Chondrocyte (in vitro differentiated cells): Measurements from ENCODE around the gene RAB13. TPM values are rescaled to one million over a fixed set of nuclear protein-coding genes. Genes with fewer than 3 reads are reported as not detected.
"Not testable (repeated sequence)": the region's sequence is repeated elsewhere in the genome, so short reads cannot be mapped to it uniquely, and the experiment has no call there.

Source experiments
- DNase-seq: peaks from one replicate; pipeline ENCODE4 v3.0.0; 2021; ENCODE audit warnings: mixed read lengths, low spot score
- H3K27ac Mint-ChIP-seq: one replicate; pipeline ENCODE4 v1.8.0; 2021; ENCODE audit warnings: mild to moderate bottlenecking, moderate library complexity, mixed read lengths; ENCODE audit not compliant: unreplicated experiment
- H3K27me3 Mint-ChIP-seq: 2 replicates; pipeline ENCODE4 v1.8.0; 2021; ENCODE audit warnings: low read depth, mixed read lengths
- H3K36me3 Mint-ChIP-seq: 2 replicates; pipeline ENCODE4 v1.8.0; 2021; ENCODE audit warnings: low read depth, mixed read lengths
- H3K4me1 Mint-ChIP-seq: 2 replicates; pipeline ENCODE4 v1.8.0; 2021; ENCODE audit warnings: low read depth, mild to moderate bottlenecking, mixed read lengths
- H3K4me3 Mint-ChIP-seq: one replicate; pipeline ENCODE4 v1.8.0; 2021; ENCODE audit warnings: mild to moderate bottlenecking, moderate library complexity, mixed read lengths; ENCODE audit not compliant: unreplicated experiment
- H3K9me3 Mint-ChIP-seq: 2 replicates; pipeline ENCODE4 v1.8.0; 2021; ENCODE audit warnings: low read depth, mixed read lengths
- total RNA-seq: library from RNA; stranded (reverse); gene quantifications from 3 replicates; pipeline ENCODE4 v1.2.1, GENCODE V29; 2021
- TF ChIP-seq, protein P1 (sequence below): fragments of 200-600 bp; sonication (generic); IDR thresholded peaks from 2 replicates; pipeline ENCODE4 v1.5.0; 2021; ENCODE audit warnings: antibody characterized with exemption, mild to moderate bottlenecking, moderate library complexity

Gene RAB13
- total RNA-seq, 1 donor from 2014 or later: 116 TPM

- DNase-seq: no peak
- H3K4me3 Mint-ChIP-seq: no peak overlapping the region
- H3K4me1 Mint-ChIP-seq: no peaks in the 10 kb centered on the region
- H3K27me3 Mint-ChIP-seq: no peaks in the 10 kb centered on the region
- H3K27ac Mint-ChIP-seq: no peak overlapping the region
- H3K36me3 Mint-ChIP-seq: no peaks in the 10 kb centered on the region
- TF ChIP-seq, protein P1, sequence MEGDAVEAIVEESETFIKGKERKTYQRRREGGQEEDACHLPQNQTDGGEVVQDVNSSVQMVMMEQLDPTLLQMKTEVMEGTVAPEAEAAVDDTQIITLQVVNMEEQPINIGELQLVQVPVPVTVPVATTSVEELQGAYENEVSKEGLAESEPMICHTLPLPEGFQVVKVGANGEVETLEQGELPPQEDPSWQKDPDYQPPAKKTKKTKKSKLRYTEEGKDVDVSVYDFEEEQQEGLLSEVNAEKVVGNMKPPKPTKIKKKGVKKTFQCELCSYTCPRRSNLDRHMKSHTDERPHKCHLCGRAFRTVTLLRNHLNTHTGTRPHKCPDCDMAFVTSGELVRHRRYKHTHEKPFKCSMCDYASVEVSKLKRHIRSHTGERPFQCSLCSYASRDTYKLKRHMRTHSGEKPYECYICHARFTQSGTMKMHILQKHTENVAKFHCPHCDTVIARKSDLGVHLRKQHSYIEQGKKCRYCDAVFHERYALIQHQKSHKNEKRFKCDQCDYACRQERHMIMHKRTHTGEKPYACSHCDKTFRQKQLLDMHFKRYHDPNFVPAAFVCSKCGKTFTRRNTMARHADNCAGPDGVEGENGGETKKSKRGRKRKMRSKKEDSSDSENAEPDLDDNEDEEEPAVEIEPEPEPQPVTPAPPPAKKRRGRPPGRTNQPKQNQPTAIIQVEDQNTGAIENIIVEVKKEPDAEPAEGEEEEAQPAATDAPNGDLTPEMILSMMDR: no peak
- H3K9me3 Mint-ChIP-seq: no peaks in the 10 kb centered on the region
Observed at GRCh38 chr1:154012129-154012528, 26.0 kb upstream of the RAB13 start.

DNA sequence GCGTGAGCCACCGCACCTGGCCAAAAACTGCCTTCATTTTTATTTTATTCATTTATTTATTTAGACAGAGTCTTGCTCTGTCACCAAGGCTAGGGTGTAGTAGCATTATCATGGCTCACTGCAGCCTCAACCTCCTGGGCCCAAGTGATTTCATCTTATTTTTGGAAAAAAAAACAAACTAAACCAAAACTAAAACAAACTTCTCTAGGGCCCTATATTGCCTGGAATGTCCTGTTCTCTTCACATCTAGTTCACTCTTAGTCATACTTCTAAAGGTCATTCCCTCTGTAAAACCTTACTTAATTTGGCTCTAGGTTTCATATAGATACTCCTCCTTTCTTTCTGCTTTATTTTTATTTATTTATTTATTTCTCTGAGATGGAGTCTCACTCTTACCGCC, 20.0 kb upstream of the RAB13 start:
- Mint-ChIP-seq H3K27me3 (no peaks in the 10 kb centered on the region), H3K27ac (peak overlapping the region; percentile 65), H3K4me1 (peaks cover 12% of the 10 kb centered on the region), H3K36me3 (no peaks in the 10 kb centered on the region), H3K9me3 (no peaks in the 10 kb centered on the region), H3K4me3 (no peak overlapping the region)
- no peak for DNase-seq
- TF ChIP-seq, protein P1: no peak

DNA sequence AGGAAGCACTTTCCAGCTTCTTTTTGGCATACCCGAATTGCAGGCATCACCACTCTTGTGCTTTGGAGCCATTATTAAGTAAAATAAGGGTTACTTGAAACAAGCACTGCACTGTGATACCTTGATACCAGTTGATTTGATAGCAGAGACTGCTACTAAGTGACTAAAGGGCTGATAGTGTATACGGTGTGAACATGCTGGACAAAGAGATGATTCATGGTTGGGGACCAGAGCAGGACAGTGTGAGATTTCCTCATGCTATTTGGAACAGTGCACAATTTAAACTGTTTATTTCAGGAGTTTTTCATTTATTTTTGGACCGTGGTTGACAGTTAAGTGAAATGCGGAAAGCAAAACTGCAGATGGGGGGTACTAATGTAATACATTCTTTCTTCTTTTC, 14.3 kb upstream of the RAB13 start:
- H3K4me1 Mint-ChIP-seq: peaks cover 5% of the 10 kb centered on the region
- H3K27ac Mint-ChIP-seq: no peak overlapping the region
- H3K36me3 Mint-ChIP-seq: peaks cover 3% of the 10 kb centered on the region
- DNase-seq: no peak
- no peaks in the 10 kb centered on the region for H3K27me3 Mint-ChIP-seq
- TF ChIP-seq, protein P1: no peak
- no peaks in the 10 kb centered on the region for H3K9me3 Mint-ChIP-seq
- no peak overlapping the region for H3K4me3 Mint-ChIP-seq

- H3K4me1 Mint-ChIP-seq: peaks cover 17% of the 10 kb centered on the region
- DNase-seq, H3K27ac Mint-ChIP-seq, H3K4me3 Mint-ChIP-seq, H3K9me3 Mint-ChIP-seq, H3K27me3 Mint-ChIP-seq: not testable (repeated sequence)
- H3K36me3 Mint-ChIP-seq: peaks cover 12% of the 10 kb centered on the region
Observed at GRCh38 chr1:153996882-153997281, 10.7 kb upstream of the RAB13 start.

- no peaks in the 10 kb centered on the region for H3K9me3 Mint-ChIP-seq
- H3K36me3 Mint-ChIP-seq: peaks cover 21% of the 10 kb centered on the region
- DNase-seq: no peak
- no peak overlapping the region for H3K4me3 Mint-ChIP-seq
- H3K27me3 Mint-ChIP-seq: no peaks in the 10 kb centered on the region
- TF ChIP-seq, protein P1: no peak
- peaks cover 23% of the 10 kb centered on the region for H3K4me1 Mint-ChIP-seq
- peak overlapping the region; percentile 51 for H3K27ac Mint-ChIP-seq
Observed at GRCh38 chr1:153995640-153996039, 9.5 kb upstream of the RAB13 start.

- Mint-ChIP-seq H3K27me3 (no peaks in the 10 kb centered on the region), H3K27ac (no peak overlapping the region), H3K36me3 (peaks cover 21% of the 10 kb centered on the region), H3K4me3 (no peak overlapping the region), H3K4me1 (peaks cover 27% of the 10 kb centered on the region), H3K9me3 (no peaks in the 10 kb centered on the region)
- no peak for DNase-seq
- TF ChIP-seq, protein P1: no peak
Observed at GRCh38 chr1:153995202-153995601, 9.1 kb upstream of the RAB13 start.
